Endodermal cell (in vitro differentiated cells): ENCODE data around the gene PCDHB4. TPM values are rescaled to one million over a fixed set of nuclear protein-coding genes. Genes with fewer than 3 reads are reported as not detected.

Source experiments
- DNase-seq: peaks from one replicate; pipeline ENCODE4 v3.0.0-alpha.2; 2017
- H3K27ac ChIP-seq: 2 replicates; pipeline ENCODE4 v1.5.1; 2013; ENCODE audit warnings: mild to moderate bottlenecking, low read depth, low read length, moderate library complexity
- H3K27me3 ChIP-seq: 2 replicates; pipeline ENCODE4 v1.6.1; 2013; ENCODE audit warnings: mild to moderate bottlenecking, low read length, moderate library complexity; ENCODE audit not compliant: insufficient read depth, control insufficient read depth, poor library complexity, severe bottlenecking
- H3K36me3 ChIP-seq: 2 replicates; pipeline ENCODE4 v1.7.0; 2013; ENCODE audit warnings: mild to moderate bottlenecking, low read length, moderate library complexity; ENCODE audit not compliant: control insufficient read depth, insufficient read depth
- H3K4me1 ChIP-seq: one replicate; pipeline ENCODE4 v1.7.0; 2013; ENCODE audit warnings: low read length; ENCODE audit not compliant: control insufficient read depth, insufficient read depth
- H3K4me3 ChIP-seq: 2 replicates; pipeline ENCODE4 v1.5.1; 2013; ENCODE audit warnings: mild to moderate bottlenecking, low read length, moderate library complexity
- H3K9ac ChIP-seq: 2 replicates; pipeline ENCODE4 v1.6.1; 2013; ENCODE audit warnings: mild to moderate bottlenecking, low read length, moderate library complexity; ENCODE audit not compliant: poor library complexity, severe bottlenecking; ENCODE audit errors: extremely low read depth
- H3K9me3 ChIP-seq: 2 replicates; pipeline ENCODE4 v1.6.1; 2013; ENCODE audit warnings: mild to moderate bottlenecking, low read length, moderate library complexity; ENCODE audit not compliant: control insufficient read depth
- H3K27ac Mint-ChIP-seq: 2 replicates; pipeline ENCODE4 v1.8.0; 2020; ENCODE audit warnings: mixed read lengths
- H3K27me3 Mint-ChIP-seq: 2 replicates; pipeline ENCODE4 v1.8.0; 2021; ENCODE audit warnings: mild to moderate bottlenecking, mixed read lengths; ENCODE audit not compliant: insufficient read depth
- H3K36me3 Mint-ChIP-seq: 2 replicates; pipeline ENCODE4 v1.8.0; 2020; ENCODE audit warnings: low read depth, mixed read lengths
- H3K4me1 Mint-ChIP-seq: 2 replicates; pipeline ENCODE4 v1.8.0; 2020; ENCODE audit warnings: mixed read lengths
- H3K4me3 Mint-ChIP-seq: 2 replicates; pipeline ENCODE4 v1.8.0; 2020; ENCODE audit warnings: mild to moderate bottlenecking, moderate library complexity, mixed read lengths
- H3K9me3 Mint-ChIP-seq: 2 replicates; pipeline ENCODE4 v1.8.0; 2020; ENCODE audit warnings: mild to moderate bottlenecking, mixed read lengths
- WGBS, 2 experiments: methylation state at CpG; one replicate each; pipeline versions ENCODE4 v1.1.5 to v1.1.7; 2013; ENCODE audit warnings: missing lambda C conversion rate in 2 of 2, mixed read lengths in 1 of 2; ENCODE audit not compliant: insufficient coverage in 1 of 2, insufficient read length in 1 of 2; 5-methylcytosine and 5-hydroxymethylcytosine counted together
- long read RNA-seq, 4 experiments: library from polyadenylated mRNA in 2 of 4; library from RNA in 1 of 4; library from capped mRNA in 1 of 4; stranded (forward) in 3 of 4; unstranded in 1 of 4; transcript quantifications; one replicate each; pipeline ENCODE4 v2.0.0, GENCODE V29; 2020 to 2021; ENCODE audit warnings: inconsistent platforms in 1 of 4
- polyA plus RNA-seq, 2 experiments: library from polyadenylated mRNA; stranded (reverse); fragments of 50-300 nt; gene quantifications; one replicate each; pipeline ENCODE4 v1.2.3, GENCODE V29; 2013
- total RNA-seq, 2 donors: library from RNA; stranded (reverse); fragmentation: NEBNext Ultra II Directional in 1 of 2; extraction: Animal tissue kit (Norgen Biotek cat#: 25700) in 1 of 2; gene quantifications; 2 replicates in 1 of 2; 3 replicates in 1 of 2; pipeline ENCODE4 v1.2.1, GENCODE V29; 2021
- TF ChIP-seq, protein P1 (sequence below): fragments of 200-600 bp; sonication (generic); conservative IDR thresholded peaks from 2 replicates; pipeline ENCODE4 v1.5.0; 2021; ENCODE audit warnings: antibody characterized with exemption, mild to moderate bottlenecking

Gene PCDHB4
- total RNA-seq = 1 to 10 TPM; 1.7 to 3.3 TPM
- polyA plus RNA-seq (2013, experiment 1 of 2) = 1.0 TPM
- 1.2 TPM for polyA plus RNA-seq (2013, experiment 2 of 2)
- long read RNA-seq, experiment 1 = 0 reads
- long read RNA-seq, experiment 2 = 0 reads
- long read RNA-seq, experiment 3 = 0 reads
- long read RNA-seq, experiment 4 = 0 reads

DNA sequence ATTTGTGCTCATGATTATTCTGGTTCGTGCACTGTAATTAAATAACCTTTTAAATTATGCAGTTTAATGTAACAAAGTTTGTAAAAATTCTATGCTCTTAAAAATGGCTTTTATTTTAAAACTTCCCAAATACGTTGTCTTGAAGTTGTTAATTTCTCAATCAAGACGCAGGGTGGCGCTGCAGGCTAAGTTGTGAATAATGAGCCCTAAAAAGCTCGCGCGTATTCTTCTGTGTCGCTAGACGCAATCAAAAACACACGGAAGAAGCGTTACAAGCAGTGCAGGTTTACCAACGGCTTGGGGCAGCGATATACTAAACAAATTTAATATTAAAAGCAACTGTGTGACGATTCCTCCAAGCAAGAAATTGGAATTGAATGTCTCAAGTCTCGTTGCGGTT, at the start of gene PCDHB4:
PCDHB4 (plus strand) TSS at position 256 of the 400 bp plus-strand sequence. CDS start 181 bp downstream, outside the sequence.
- H3K27me3 ChIP-seq = no peaks in the 10 kb centered on the region
- H3K9ac ChIP-seq = no peak within 1 kb of the TSS
- Mint-ChIP-seq H3K4me3 (no peak within 1 kb of the TSS), H3K27ac (no peak within 1 kb of the TSS), H3K36me3 (peaks cover 17% of the 10 kb centered on the region), H3K27me3 (peaks cover 2% of the 10 kb centered on the region), H3K9me3 (peaks cover 17% of the 10 kb centered on the region), H3K4me1 (no peaks in the 10 kb centered on the region)
- DNase-seq = peak; percentile 81
- H3K4me3 ChIP-seq = no peak within 1 kb of the TSS
- no peaks in the 10 kb centered on the region for H3K36me3 ChIP-seq
- H3K4me1 ChIP-seq = no peaks in the 10 kb centered on the region
- TF ChIP-seq, protein P1, sequence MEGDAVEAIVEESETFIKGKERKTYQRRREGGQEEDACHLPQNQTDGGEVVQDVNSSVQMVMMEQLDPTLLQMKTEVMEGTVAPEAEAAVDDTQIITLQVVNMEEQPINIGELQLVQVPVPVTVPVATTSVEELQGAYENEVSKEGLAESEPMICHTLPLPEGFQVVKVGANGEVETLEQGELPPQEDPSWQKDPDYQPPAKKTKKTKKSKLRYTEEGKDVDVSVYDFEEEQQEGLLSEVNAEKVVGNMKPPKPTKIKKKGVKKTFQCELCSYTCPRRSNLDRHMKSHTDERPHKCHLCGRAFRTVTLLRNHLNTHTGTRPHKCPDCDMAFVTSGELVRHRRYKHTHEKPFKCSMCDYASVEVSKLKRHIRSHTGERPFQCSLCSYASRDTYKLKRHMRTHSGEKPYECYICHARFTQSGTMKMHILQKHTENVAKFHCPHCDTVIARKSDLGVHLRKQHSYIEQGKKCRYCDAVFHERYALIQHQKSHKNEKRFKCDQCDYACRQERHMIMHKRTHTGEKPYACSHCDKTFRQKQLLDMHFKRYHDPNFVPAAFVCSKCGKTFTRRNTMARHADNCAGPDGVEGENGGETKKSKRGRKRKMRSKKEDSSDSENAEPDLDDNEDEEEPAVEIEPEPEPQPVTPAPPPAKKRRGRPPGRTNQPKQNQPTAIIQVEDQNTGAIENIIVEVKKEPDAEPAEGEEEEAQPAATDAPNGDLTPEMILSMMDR = peak; percentile 85
- H3K27ac ChIP-seq = no peak within 1 kb of the TSS
- H3K9me3 ChIP-seq = peaks cover 5% of the 10 kb centered on the region
- 75 to 80% methylated on average over 11 to 16 of the region's 16 CpGs for WGBS, 2 experiments

DNA sequence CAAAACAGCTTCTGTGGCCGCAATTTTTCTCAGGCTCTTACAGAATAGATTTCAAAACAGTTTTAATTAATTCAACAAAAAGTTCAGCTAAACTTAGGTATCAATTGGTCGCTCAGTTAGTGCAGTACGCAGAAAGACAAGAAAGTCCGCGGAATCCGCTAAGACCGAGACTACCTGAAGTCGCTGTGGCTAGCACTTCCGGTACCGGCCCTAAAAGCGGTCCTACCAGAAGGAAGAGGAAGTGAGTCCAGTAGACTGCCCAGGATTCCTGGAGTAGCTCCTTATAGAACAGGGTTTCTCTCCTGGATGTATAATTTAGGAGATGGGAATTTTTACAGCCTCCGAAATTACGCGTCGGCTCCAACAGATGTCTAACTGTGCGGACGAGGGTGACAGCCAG, 43.8 kb upstream of the PCDHB4 start:
- Histone ChIP-seq H3K27me3 (no peaks in the 10 kb centered on the region), H3K9ac (no peak overlapping the region), H3K4me3 (no peak overlapping the region), H3K4me1 (no peaks in the 10 kb centered on the region), H3K36me3 (no peaks in the 10 kb centered on the region), H3K9me3 (no peaks in the 10 kb centered on the region), H3K27ac (no peak overlapping the region)
- H3K27ac Mint-ChIP-seq = no peak overlapping the region
- WGBS, 2 experiments = 96 to 99% methylated on average over 15 to 17 of the region's 17 CpGs
- H3K4me3 Mint-ChIP-seq = peak overlapping the region; percentile 61
- DNase-seq = no peak
- no peaks in the 10 kb centered on the region for H3K4me1 Mint-ChIP-seq
- peaks cover 22% of the 10 kb centered on the region for H3K27me3 Mint-ChIP-seq
- TF ChIP-seq, protein P1 = no peak
- H3K9me3 Mint-ChIP-seq = peaks cover 5% of the 10 kb centered on the region
- no peaks in the 10 kb centered on the region for H3K36me3 Mint-ChIP-seq

DNA sequence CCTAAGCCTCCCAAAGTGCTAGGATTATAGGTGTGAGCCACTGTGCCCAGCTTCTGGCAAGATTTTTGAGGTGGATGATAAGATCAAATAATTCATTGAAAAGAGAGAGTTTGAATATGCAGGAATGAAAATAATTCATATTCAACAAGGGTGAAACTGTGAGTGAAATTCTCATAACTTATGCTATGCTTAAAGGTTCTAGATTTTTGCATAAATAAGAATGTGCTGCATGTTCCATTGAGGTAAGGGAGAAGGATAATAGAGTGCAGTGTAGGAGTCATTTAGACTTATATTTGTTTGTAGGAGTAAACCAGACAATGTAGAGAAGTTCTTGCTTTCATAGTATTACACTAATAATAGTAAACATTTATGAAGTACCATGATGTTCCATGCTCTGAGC, 39.4 kb upstream of the PCDHB4 start:
- no peaks in the 10 kb centered on the region for H3K9me3 ChIP-seq
- H3K4me3 Mint-ChIP-seq = no peak overlapping the region
- DNase-seq = no peak
- no peaks in the 10 kb centered on the region for H3K4me1 Mint-ChIP-seq
- H3K27me3 ChIP-seq = no peaks in the 10 kb centered on the region
- H3K27ac ChIP-seq = no peak overlapping the region
- no peak overlapping the region for H3K9ac ChIP-seq
- H3K36me3 Mint-ChIP-seq = no peaks in the 10 kb centered on the region
- peaks cover 9% of the 10 kb centered on the region for H3K9me3 Mint-ChIP-seq
- H3K27me3 Mint-ChIP-seq = peaks cover 28% of the 10 kb centered on the region
- H3K4me1 ChIP-seq = no peaks in the 10 kb centered on the region
- TF ChIP-seq, protein P1 = no peak
- H3K36me3 ChIP-seq = no peaks in the 10 kb centered on the region
- H3K27ac Mint-ChIP-seq = no peak overlapping the region
- no peak overlapping the region for H3K4me3 ChIP-seq
